HepG2 (cell line): ENCODE results near the gene CNTD1. TPM values are rescaled to one million over a fixed set of nuclear protein-coding genes. Genes with fewer than 3 reads are reported as not detected.
A peak's percentile ranks its signal among the peaks of the same experiment; 100 is the strongest.

Experiments
- CREM ChIP-seq, 2 experiments: sonication (generic) in 1 of 2; formaldehyde crosslinking in 1 of 2; IDR thresholded peaks; 2 replicates each; pipeline versions ENCODE4 v1.4.0 to v1.6.1; 2016 to 2020; ENCODE audit warnings: antibody characterized with exemption in 1 of 2, mild to moderate bottlenecking in 1 of 2, missing genetic modification reagents in 1 of 2
- DMTF1 ChIP-seq: sonication (generic); formaldehyde crosslinking; IDR thresholded peaks from 2 replicates; pipeline ENCODE4 v1.4.0; 2020; ENCODE audit warnings: mild to moderate bottlenecking, missing genetic modification reagents
- HINFP ChIP-seq: sonication (generic); formaldehyde crosslinking; IDR thresholded peaks from 2 replicates; pipeline ENCODE4 v1.4.0; 2020; ENCODE audit warnings: low read depth, mild to moderate bottlenecking, missing genetic modification reagents
- KAT8 ChIP-seq: IDR thresholded peaks from 2 replicates; pipeline ENCODE4 v1.6.1; 2016; ENCODE audit warnings: missing genetic modification reagents, missing compliant biosample characterization
- KLF9 ChIP-seq: IDR thresholded peaks from 2 replicates; pipeline ENCODE4 v1.6.1; 2016; ENCODE audit warnings: low read depth
- NR2F1 ChIP-seq, 2 experiments: fragments of 450-650 bp in 1 of 2; formaldehyde crosslinking in 1 of 2; IDR thresholded peaks; 2 replicates each; pipeline versions ENCODE4 v1.5.0 to v1.6.1; 2016 to 2020; ENCODE audit warnings: mild to moderate bottlenecking in 1 of 2, missing compliant biosample characterization in 1 of 2, missing genetic modification reagents in 1 of 2, moderate library complexity in 1 of 2
- RARG ChIP-seq: sonication (generic); formaldehyde crosslinking; IDR thresholded peaks from 2 replicates; pipeline ENCODE4 v1.4.0; 2020; ENCODE audit warnings: low read depth, mild to moderate bottlenecking, missing genetic modification reagents
- SMAD3 ChIP-seq: sonication (generic); formaldehyde crosslinking; IDR thresholded peaks from 2 replicates; pipeline ENCODE4 v1.4.0; 2020; ENCODE audit warnings: missing genetic modification reagents
- SP5 ChIP-seq: IDR thresholded peaks from 2 replicates; pipeline ENCODE4 v1.6.1; 2016; ENCODE audit warnings: low read depth, borderline replicate concordance
- TFAP4 ChIP-seq: sonication (generic); IDR thresholded peaks from 2 replicates; pipeline ENCODE4 v1.6.1; 2016; ENCODE audit warnings: low read depth, borderline replicate concordance
- ZFYVE20 ChIP-seq: sonication (generic); formaldehyde crosslinking; IDR thresholded peaks from 2 replicates; pipeline ENCODE4 v1.8.0; 2023; ENCODE audit warnings: low read depth, mild to moderate bottlenecking, moderate library complexity, missing genetic modification reagents, borderline replicate concordance
- ZHX1 ChIP-seq: sonication (generic); formaldehyde crosslinking; IDR thresholded peaks from 2 replicates; pipeline ENCODE4 v1.8.1; 2022; ENCODE audit warnings: low read depth, mild to moderate bottlenecking, missing genetic modification reagents
- ZNF281 ChIP-seq: sonication (generic); formaldehyde crosslinking; IDR thresholded peaks from 2 replicates; pipeline ENCODE4 v1.4.0; 2020; ENCODE audit warnings: missing genetic modification reagents, borderline replicate concordance
- ZNF343 ChIP-seq: sonication (generic); formaldehyde crosslinking; IDR thresholded peaks from 2 replicates; pipeline ENCODE4 v1.4.0; 2020; ENCODE audit warnings: mild to moderate bottlenecking, missing genetic modification reagents
- polyA plus RNA-seq, 8 experiments: library from polyadenylated mRNA; depleted of rRNA in 3 of 8; stranded (reverse) in 7 of 8; unstranded in 1 of 8; fragments of >200 nt; fragmentation: Illumina TruSeq in 4 of 8; extraction: Trizol in 4 of 8; gene quantifications; 2 replicates each; pipeline versions ENCODE4 v1.2.1 to v1.2.3, GENCODE V29; 2011 to 2016; ENCODE audit warnings: low read depth in 4 of 8, missing spikeins in 1 of 8, mixed read lengths in 1 of 8; ENCODE audit not compliant: insufficient read depth in 1 of 8
- total RNA-seq, 5 experiments: library from RNA; depleted of rRNA; stranded (reverse); fragments of >200 nt; fragmentation: Illumina TruSeq; extraction: Trizol; gene quantifications; 2 replicates each; pipeline ENCODE4 v1.2.3, GENCODE V29; 2016; ENCODE audit warnings: low read depth in 1 of 5

Gene CNTD1
- total and polyA plus RNA-seq, 2 of the 13 experiments (the other 11 are each of a cell fraction or from before 2014, with no cell fraction given), result 0.11 to 0.15 TPM

- TF ChIP-seq SP5 (CRISPR knock-in tag) (peak; percentile 35; the same call in 1 of the 2 replicates), CREM (IDR thresholded peaks at IDR 0.05) (peak; percentile 90), CREM (CRISPR knock-in tag; IDR thresholded peaks at IDR 0.05) (no peak), ZNF343 (CRISPR knock-in tag) (peak; percentile 87), KLF9 (CRISPR knock-in tag) (peak; percentile 89; the same call in 1 of the 2 replicates), SMAD3 (CRISPR knock-in tag) (peak; percentile 86; the same call in 1 of the 2 replicates), KAT8 (CRISPR knock-in tag) (peak; percentile 93), DMTF1 (CRISPR knock-in tag) (peak; percentile 66; the same call in 1 of the 2 replicates), ZHX1 (CRISPR knock-in tag) (peak; percentile 97), ZFYVE20 (CRISPR knock-in tag) (no peak; the same call in 1 of the 2 replicates), HINFP (peak; percentile 92), NR2F1 (CRISPR knock-in tag; IDR thresholded peaks at IDR 0.05) (no peak), TFAP4 (peak; percentile 38; the same call in 1 of the 2 replicates), RARG (CRISPR knock-in tag) (no peak), ZNF281 (CRISPR knock-in tag) (no peak; the same call in 1 of the 2 replicates)
These were observed at the start of gene CNTD1, which contains the start of gene COA3 (continued) for GRCh38 chr17:42798383-42799380.
